CD4-positive, alpha-beta memory T cell (primary cell): ENCODE data around the gene CCDC190. TPM values are rescaled to one million over a fixed set of nuclear protein-coding genes. Genes with fewer than 3 reads are reported as not detected.

Experiments
- CTCF ChIA-PET: fragments of 350-600 bp; sonication (Branson Sonifier 250); formaldehyde crosslinking; loops from one replicate; lab custom pipeline; 2021; ENCODE audit warnings: inconsistent platforms; ENCODE audit not compliant: partially characterized antibody; lab: Charles Lee
- POLR2A ChIA-PET: fragments of 350-600 bp; sonication (Branson Sonifier 250); formaldehyde crosslinking; loops from one replicate; lab custom pipeline; 2021; ENCODE audit not compliant: partially characterized antibody; lab: Charles Lee
- DNase-seq, 5 donors: peaks; one replicate each; pipeline versions ENCODE4 v3.0.0 to v3.0.0-alpha.2; 2020 to 2022; ENCODE audit warnings: mixed read lengths in 1 of 5
- H3K27ac ChIP-seq: one replicate; pipeline ENCODE4 v1.7.0; 2013; ENCODE audit warnings: low read depth, low read length
- H3K27me3 ChIP-seq: 2 replicates; pipeline ENCODE4 v1.7.0; 2013; ENCODE audit warnings: mild to moderate bottlenecking, low read length, moderate library complexity; ENCODE audit not compliant: insufficient read depth
- H3K36me3 ChIP-seq: 2 replicates; pipeline ENCODE4 v1.7.0; 2013; ENCODE audit warnings: mild to moderate bottlenecking, low read length, moderate library complexity; ENCODE audit not compliant: insufficient read depth
- H3K4me1 ChIP-seq: 2 replicates; pipeline ENCODE4 v1.7.0; 2013; ENCODE audit warnings: mild to moderate bottlenecking, low read length, moderate library complexity; ENCODE audit not compliant: insufficient read depth
- H3K4me3 ChIP-seq, 2 donors: one replicate each; pipeline ENCODE4 v1.7.0; 2013; ENCODE audit warnings: low read length in 2 of 2, mild to moderate bottlenecking in 1 of 2
- H3K9me3 ChIP-seq, 2 donors: one replicate each; pipeline ENCODE4 v1.7.0; 2013; ENCODE audit warnings: low read length in 2 of 2, control low read depth in 1 of 2; ENCODE audit not compliant: control insufficient read depth in 1 of 2
- H3K27ac Mint-ChIP-seq, 7 donors: one replicate each; pipeline ENCODE4 v1.8.0; 2020 to 2021; ENCODE audit warnings: mixed read lengths in 7 of 7, mild to moderate bottlenecking in 6 of 7, inconsistent platforms in 3 of 7, moderate library complexity in 3 of 7
- H3K27me3 Mint-ChIP-seq, 2 donors: one replicate each; pipeline ENCODE4 v1.8.0; 2020 to 2021; ENCODE audit warnings: mixed read lengths in 2 of 2
- H3K36me3 Mint-ChIP-seq, 2 donors: one replicate each; pipeline ENCODE4 v1.8.0; 2020 to 2021; ENCODE audit warnings: mixed read lengths in 2 of 2, inconsistent platforms in 1 of 2, mild to moderate bottlenecking in 1 of 2
- H3K4me1 Mint-ChIP-seq, 4 donors: one replicate each; pipeline ENCODE4 v1.8.0; 2020 to 2021; ENCODE audit warnings: mixed read lengths in 4 of 4, mild to moderate bottlenecking in 1 of 4
- H3K4me3 Mint-ChIP-seq, 8 donors: one replicate each; pipeline ENCODE4 v1.8.0; 2020 to 2021; ENCODE audit warnings: mixed read lengths in 8 of 8, mild to moderate bottlenecking in 7 of 8, moderate library complexity in 6 of 8, inconsistent platforms in 3 of 8
- H3K9me3 Mint-ChIP-seq, 8 donors: one replicate each; pipeline ENCODE4 v1.8.0; 2020 to 2021; ENCODE audit warnings: mixed read lengths in 8 of 8, mild to moderate bottlenecking in 5 of 8, inconsistent platforms in 3 of 8, moderate library complexity in 1 of 8
- intact Hi-C: fragments of 100-400 bp; cut with micrococcal nuclease; formaldehyde crosslinking; loops from one replicate; pipeline ENCODE4 v1.15.1; 2023
- polyA plus RNA-seq, 2 donors: library from polyadenylated mRNA; unstranded; fragments of 300-500 nt; fragmentation: Illumina TruSeq; gene quantifications; one replicate each; pipeline ENCODE4 v1.2.3, GENCODE V29; 2021
- total RNA-seq, 2 experiments: library from RNA; stranded (reverse); gene quantifications; one replicate each; pipeline ENCODE4 v1.2.3, GENCODE V29; 2021

The CCDC190 gene
- total and polyA plus RNA-seq, 4 experiments from 2014 or later: not detected

- Histone ChIP-seq H3K27ac (no peak overlapping the region), H3K9me3 (no peaks in the 10 kb centered on the region), H3K4me1 (no peaks in the 10 kb centered on the region), H3K27me3 (no peaks in the 10 kb centered on the region), H3K4me3 (no peak overlapping the region), H3K36me3 (no peaks in the 10 kb centered on the region)
- Mint-ChIP-seq H3K36me3 (no peaks in the 10 kb centered on the region), H3K27ac (no peak overlapping the region), H3K9me3 (no peaks in the 10 kb centered on the region), H3K27me3 (no peaks in the 10 kb centered on the region), H3K4me3 (no peak overlapping the region), H3K4me1 (no peaks in the 10 kb centered on the region)
- ChIA-PET POLR2A (no interaction called here), CTCF (interaction anchor here (0.9 kb wide), 1 partner anchor 412 kb away, joined by 3 read pairs; no protein-coding TSS in a partner anchor)
- DNase-seq: no peak
- intact Hi-C loops: no loop called here
Measured at GRCh38 chr1:162904023-162904422, 43.0 kb upstream of the CCDC190 start.

GRCh38 chr1:162903246-162903645 is 42.3 kb upstream of the CCDC190 start:
- ChIA-PET CTCF (no interaction called here), POLR2A (no interaction called here)
- H3K27ac Mint-ChIP-seq: no peak overlapping the region
- H3K4me1 ChIP-seq: no peaks in the 10 kb centered on the region
- intact Hi-C loops: no loop called here
- H3K4me3 Mint-ChIP-seq: no peak overlapping the region
- H3K27ac ChIP-seq: no peak overlapping the region
- H3K9me3 Mint-ChIP-seq: no peaks in the 10 kb centered on the region
- H3K4me3 ChIP-seq: no peak overlapping the region
- no peaks in the 10 kb centered on the region for H3K36me3 Mint-ChIP-seq
- no peaks in the 10 kb centered on the region for H3K4me1 Mint-ChIP-seq
- DNase-seq: no peak
- no peaks in the 10 kb centered on the region for H3K9me3 ChIP-seq
- H3K27me3 Mint-ChIP-seq: no peaks in the 10 kb centered on the region
- no peaks in the 10 kb centered on the region for H3K36me3 ChIP-seq
- H3K27me3 ChIP-seq: no peaks in the 10 kb centered on the region

- no peaks in the 10 kb centered on the region for H3K36me3 Mint-ChIP-seq
- H3K36me3 ChIP-seq: no peaks in the 10 kb centered on the region
- H3K27ac ChIP-seq: no peak overlapping the region
- no peaks in the 10 kb centered on the region for H3K9me3 ChIP-seq
- H3K4me3 ChIP-seq: no peak overlapping the region
- H3K27me3 Mint-ChIP-seq: no peaks in the 10 kb centered on the region
- H3K27me3 ChIP-seq: no peaks in the 10 kb centered on the region
- DNase-seq: no peak
- no peaks in the 10 kb centered on the region for H3K4me1 ChIP-seq
- H3K9me3 Mint-ChIP-seq: no peaks in the 10 kb centered on the region
- intact Hi-C loops: no loop called here
- CTCF ChIA-PET: no interaction called here
- POLR2A ChIA-PET: no interaction called here
- no peaks in the 10 kb centered on the region for H3K4me1 Mint-ChIP-seq
- no peak overlapping the region for H3K4me3 Mint-ChIP-seq
- H3K27ac Mint-ChIP-seq: no peak overlapping the region
Measured at GRCh38 chr1:162902416-162902815, 41.4 kb upstream of the CCDC190 start.

- H3K36me3 Mint-ChIP-seq: no peaks in the 10 kb centered on the region
- POLR2A ChIA-PET: no interaction called here
- no peak overlapping the region for H3K27ac Mint-ChIP-seq
- H3K4me1 Mint-ChIP-seq: no peaks in the 10 kb centered on the region
- H3K4me1 ChIP-seq: no peaks in the 10 kb centered on the region
- intact Hi-C loops: no loop called here
- H3K36me3 ChIP-seq: no peaks in the 10 kb centered on the region
- H3K27ac ChIP-seq: no peak overlapping the region
- no peak for DNase-seq
- H3K9me3 ChIP-seq: no peaks in the 10 kb centered on the region
- no peak overlapping the region for H3K4me3 ChIP-seq
- CTCF ChIA-PET: no interaction called here
- peaks cover 0 to 3% of the 10 kb centered on the region in 2 donors for H3K27me3 Mint-ChIP-seq
- no peaks in the 10 kb centered on the region for H3K9me3 Mint-ChIP-seq
- H3K27me3 ChIP-seq: no peaks in the 10 kb centered on the region
- no peak overlapping the region for H3K4me3 Mint-ChIP-seq
Measured at GRCh38 chr1:162901243-162901642, 40.3 kb upstream of the CCDC190 start.

GRCh38 chr1:162899422-162900146 is 38.6 kb upstream of the CCDC190 start:
- H3K4me3 Mint-ChIP-seq: no peak overlapping the region
- H3K9me3 ChIP-seq: no peaks in the 10 kb centered on the region
- H3K4me1 ChIP-seq: no peaks in the 10 kb centered on the region
- ChIA-PET POLR2A (no interaction called here), CTCF (no interaction called here)
- no peaks in the 10 kb centered on the region for H3K27me3 ChIP-seq
- H3K27ac ChIP-seq: no peak overlapping the region
- H3K4me1 Mint-ChIP-seq: no peaks in the 10 kb centered on the region
- no peaks in the 10 kb centered on the region for H3K36me3 ChIP-seq
- no peaks in the 10 kb centered on the region for H3K9me3 Mint-ChIP-seq
- no peak overlapping the region for H3K27ac Mint-ChIP-seq
- intact Hi-C loops: no loop called here
- no peak for DNase-seq
- H3K27me3 Mint-ChIP-seq: peaks cover 0 to 3% of the 10 kb centered on the region in 2 donors
- no peak overlapping the region for H3K4me3 ChIP-seq
- H3K36me3 Mint-ChIP-seq: no peaks in the 10 kb centered on the region

GRCh38 chr1:162893612-162893908 is 32.6 kb upstream of the CCDC190 start:
- H3K27me3 ChIP-seq: no peaks in the 10 kb centered on the region
- no peaks in the 10 kb centered on the region for H3K36me3 Mint-ChIP-seq
- ChIA-PET CTCF (no interaction called here), POLR2A (no interaction called here)
- intact Hi-C loops: no loop called here
- no peaks in the 10 kb centered on the region for H3K9me3 Mint-ChIP-seq
- no peak overlapping the region for H3K27ac Mint-ChIP-seq
- H3K4me3 ChIP-seq: no peak overlapping the region
- DNase-seq: no peak
- H3K9me3 ChIP-seq: no peaks in the 10 kb centered on the region
- no peak overlapping the region for H3K4me3 Mint-ChIP-seq
- no peaks in the 10 kb centered on the region for H3K36me3 ChIP-seq
- no peaks in the 10 kb centered on the region for H3K4me1 ChIP-seq
- no peaks in the 10 kb centered on the region for H3K4me1 Mint-ChIP-seq
- peaks cover 4 to 9% of the 10 kb centered on the region in 2 donors for H3K27me3 Mint-ChIP-seq
- no peak overlapping the region for H3K27ac ChIP-seq

- Histone ChIP-seq H3K9me3 (no peaks in the 10 kb centered on the region), H3K36me3 (no peaks in the 10 kb centered on the region), H3K4me1 (no peaks in the 10 kb centered on the region), H3K27me3 (no peaks in the 10 kb centered on the region), H3K27ac (no peak overlapping the region), H3K4me3 (no peak overlapping the region)
- ChIA-PET POLR2A (no interaction called here), CTCF (no interaction called here)
- no peaks in the 10 kb centered on the region for H3K4me1 Mint-ChIP-seq
- no peak overlapping the region for H3K27ac Mint-ChIP-seq
- intact Hi-C loops: no loop called here
- DNase-seq: no peak
- peaks cover 4 to 9% of the 10 kb centered on the region in 2 donors for H3K27me3 Mint-ChIP-seq
- no peak overlapping the region for H3K4me3 Mint-ChIP-seq
- H3K36me3 Mint-ChIP-seq: no peaks in the 10 kb centered on the region
- no peaks in the 10 kb centered on the region for H3K9me3 Mint-ChIP-seq
Measured at GRCh38 chr1:162892906-162893611, 32.1 kb upstream of the CCDC190 start.
